Dendritic cell treated with granulocyte-macrophage colony-stimulating factor and Interleukin-4, amounts not matched to agents 40 ng/mL and 50 ng/mL, for 4 days (primary cell): Measurements from ENCODE around the gene IQSEC1.

Source experiments
- H3K27ac Mint-ChIP-seq: one replicate; pipeline ENCODE4 v1.8.0; 2022; ENCODE audit warnings: mild to moderate bottlenecking, mixed read lengths
- H3K27me3 Mint-ChIP-seq: one replicate; pipeline ENCODE4 v1.8.0; 2022; ENCODE audit warnings: mild to moderate bottlenecking, mixed read lengths
- H3K36me3 Mint-ChIP-seq: one replicate; pipeline ENCODE4 v1.8.0; 2022; ENCODE audit warnings: low read depth, mixed read lengths
- H3K4me1 Mint-ChIP-seq: one replicate; pipeline ENCODE4 v1.8.0; 2022; ENCODE audit warnings: low read depth, mixed read lengths
- H3K4me3 Mint-ChIP-seq: one replicate; pipeline ENCODE4 v1.8.0; 2022; ENCODE audit warnings: mild to moderate bottlenecking, moderate library complexity, mixed read lengths
- H3K9me3 Mint-ChIP-seq: one replicate; pipeline ENCODE4 v1.8.0; 2022; ENCODE audit warnings: mixed read lengths
- intact Hi-C: fragments of 100-400 bp; cut with micrococcal nuclease; formaldehyde crosslinking; loops from one replicate; pipeline ENCODE4 v1.15.0; 2022

Gene IQSEC1

DNA sequence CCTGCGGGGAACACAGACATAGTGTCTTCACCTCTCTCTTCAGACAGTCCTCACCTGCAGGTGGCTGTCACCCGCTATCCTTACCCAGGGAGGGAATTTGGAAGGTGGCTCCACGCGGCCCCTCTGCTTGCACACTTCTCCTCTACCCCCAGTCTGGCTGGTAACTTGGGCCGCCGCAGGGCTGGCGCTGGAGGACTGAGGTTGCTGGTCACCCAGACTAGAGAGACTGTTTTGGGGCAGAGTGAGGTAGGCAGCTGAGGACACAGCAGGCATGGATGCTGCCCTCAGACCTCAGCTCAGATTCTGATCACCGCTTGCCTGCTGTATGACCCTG is 12.6 kb upstream of the IQSEC1 start:
- H3K36me3 Mint-ChIP-seq: no peaks in the 10 kb centered on the region
- H3K4me1 Mint-ChIP-seq: peaks cover 19% of the 10 kb centered on the region
- no peaks in the 10 kb centered on the region for H3K9me3 Mint-ChIP-seq
- H3K27ac Mint-ChIP-seq: no peak overlapping the region
- intact Hi-C loops: no loop called here
- peaks cover 18% of the 10 kb centered on the region for H3K27me3 Mint-ChIP-seq
- no peak overlapping the region for H3K4me3 Mint-ChIP-seq

DNA sequence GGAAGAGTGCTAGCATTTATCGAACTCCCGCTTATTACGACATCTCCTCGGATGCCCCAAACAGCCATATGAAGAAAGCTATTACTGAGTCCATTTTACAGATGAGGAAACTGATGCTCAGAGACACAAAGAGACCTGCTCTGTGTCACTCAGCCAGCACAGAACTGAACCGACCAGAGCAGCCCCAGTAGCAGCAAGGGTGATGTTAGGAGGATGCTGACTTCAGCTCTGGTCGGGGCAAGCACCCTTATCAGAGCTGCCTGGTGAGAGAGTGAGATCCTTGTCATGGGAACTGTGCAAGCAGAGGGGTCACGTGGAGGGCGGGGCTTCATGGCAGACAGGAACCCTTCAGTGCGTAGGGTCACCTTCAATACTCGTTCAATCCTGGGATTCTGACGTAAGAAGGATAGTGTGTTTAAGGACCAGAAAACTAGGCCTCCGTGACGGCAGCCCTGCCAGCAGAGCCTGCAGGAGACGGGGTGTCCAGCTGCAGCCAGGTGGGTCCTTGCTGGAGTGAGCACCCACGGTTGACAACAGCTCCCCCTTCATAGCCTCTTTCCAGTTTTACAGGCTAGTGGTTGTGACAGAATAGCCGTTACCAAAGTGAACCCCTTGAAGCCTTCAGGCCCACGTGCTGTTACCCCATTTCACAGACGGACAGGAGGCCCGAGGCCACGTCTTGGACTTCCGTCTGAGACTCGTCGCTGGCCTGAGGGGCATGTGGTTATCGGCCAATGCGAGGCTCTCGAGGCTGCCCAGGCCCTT is 12.0 kb upstream of the IQSEC1 start:
- no peak overlapping the region for H3K27ac Mint-ChIP-seq
- no peaks in the 10 kb centered on the region for H3K9me3 Mint-ChIP-seq
- H3K36me3 Mint-ChIP-seq: no peaks in the 10 kb centered on the region
- intact Hi-C loops: no loop called here
- H3K4me1 Mint-ChIP-seq: peaks cover 19% of the 10 kb centered on the region
- H3K4me3 Mint-ChIP-seq: no peak overlapping the region
- peaks cover 19% of the 10 kb centered on the region for H3K27me3 Mint-ChIP-seq

DNA sequence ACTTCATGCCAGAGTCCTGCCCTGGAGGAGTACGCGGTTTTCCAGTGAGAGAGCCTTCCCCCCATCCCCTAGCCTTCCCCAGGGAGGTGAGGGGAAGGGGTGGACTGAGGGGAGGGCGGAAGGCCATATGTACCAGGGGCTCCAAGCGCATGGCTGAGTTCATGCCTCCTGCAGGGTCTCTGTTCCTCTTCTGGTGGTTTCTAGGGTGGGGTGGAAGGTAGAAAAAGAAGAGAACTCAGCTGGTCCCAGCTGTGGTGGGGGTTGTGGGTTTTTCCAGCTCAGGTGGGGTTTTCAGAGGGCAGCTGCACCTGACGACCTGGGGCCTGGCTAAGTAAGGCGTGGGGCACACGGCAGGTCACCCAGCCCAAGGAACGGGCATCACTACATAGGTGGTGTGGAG is 10.7 kb upstream of the IQSEC1 start:
- Mint-ChIP-seq H3K27ac (no peak overlapping the region), H3K27me3 (peaks cover 23% of the 10 kb centered on the region), H3K36me3 (no peaks in the 10 kb centered on the region), H3K4me3 (no peak overlapping the region), H3K4me1 (peaks cover 19% of the 10 kb centered on the region), H3K9me3 (no peaks in the 10 kb centered on the region)
- intact Hi-C loops: no loop called here

DNA sequence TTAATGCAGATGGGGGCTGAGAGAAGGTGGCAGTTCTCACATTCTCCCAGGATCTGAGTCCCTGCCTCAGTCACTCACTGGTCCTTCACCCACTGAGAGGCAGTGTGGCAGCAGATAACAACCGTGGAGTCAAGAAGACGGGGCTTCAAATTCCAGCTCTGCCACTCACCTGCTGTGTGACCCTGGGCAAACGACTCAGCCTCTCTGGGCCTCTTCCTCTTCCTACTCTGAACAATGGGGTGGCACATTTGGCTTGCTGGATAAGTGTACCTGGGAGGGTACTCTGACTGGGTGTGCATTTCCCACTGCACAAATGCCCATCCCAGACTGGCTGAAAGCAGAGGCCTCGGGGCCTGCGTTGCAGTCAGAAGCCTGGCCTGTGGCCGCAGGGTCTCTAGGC is 10.0 kb upstream of the IQSEC1 start:
- intact Hi-C loops: no loop called here
- no peak overlapping the region for H3K4me3 Mint-ChIP-seq
- peaks cover 14% of the 10 kb centered on the region for H3K4me1 Mint-ChIP-seq
- peaks cover 22% of the 10 kb centered on the region for H3K27me3 Mint-ChIP-seq
- H3K9me3 Mint-ChIP-seq: no peaks in the 10 kb centered on the region
- H3K36me3 Mint-ChIP-seq: no peaks in the 10 kb centered on the region
- H3K27ac Mint-ChIP-seq: no peak overlapping the region

DNA sequence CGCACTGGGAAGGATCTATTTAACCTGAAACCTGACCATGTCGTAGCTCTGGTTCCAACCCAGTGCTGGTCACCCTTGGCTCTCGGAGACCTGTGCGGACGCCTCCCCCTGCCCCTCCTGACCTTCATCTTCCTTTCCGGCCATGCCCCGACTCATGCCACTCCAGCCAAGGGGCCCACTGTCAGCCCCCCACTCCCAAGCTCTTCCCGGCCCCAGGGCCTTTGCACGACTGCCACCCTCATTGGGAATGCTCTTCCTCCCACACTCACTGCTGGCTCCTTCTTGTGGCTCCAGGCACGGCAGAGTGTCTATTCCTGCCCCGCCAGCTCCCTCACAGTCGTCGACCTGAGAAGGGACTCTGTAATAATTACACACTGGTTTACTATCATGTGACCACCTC is 9.4 kb upstream of the IQSEC1 start:
- H3K27ac Mint-ChIP-seq: no peak overlapping the region
- no peak overlapping the region for H3K4me3 Mint-ChIP-seq
- no peaks in the 10 kb centered on the region for H3K36me3 Mint-ChIP-seq
- peaks cover 8% of the 10 kb centered on the region for H3K4me1 Mint-ChIP-seq
- H3K27me3 Mint-ChIP-seq: peaks cover 23% of the 10 kb centered on the region
- intact Hi-C loops: no loop called here
- no peaks in the 10 kb centered on the region for H3K9me3 Mint-ChIP-seq

DNA sequence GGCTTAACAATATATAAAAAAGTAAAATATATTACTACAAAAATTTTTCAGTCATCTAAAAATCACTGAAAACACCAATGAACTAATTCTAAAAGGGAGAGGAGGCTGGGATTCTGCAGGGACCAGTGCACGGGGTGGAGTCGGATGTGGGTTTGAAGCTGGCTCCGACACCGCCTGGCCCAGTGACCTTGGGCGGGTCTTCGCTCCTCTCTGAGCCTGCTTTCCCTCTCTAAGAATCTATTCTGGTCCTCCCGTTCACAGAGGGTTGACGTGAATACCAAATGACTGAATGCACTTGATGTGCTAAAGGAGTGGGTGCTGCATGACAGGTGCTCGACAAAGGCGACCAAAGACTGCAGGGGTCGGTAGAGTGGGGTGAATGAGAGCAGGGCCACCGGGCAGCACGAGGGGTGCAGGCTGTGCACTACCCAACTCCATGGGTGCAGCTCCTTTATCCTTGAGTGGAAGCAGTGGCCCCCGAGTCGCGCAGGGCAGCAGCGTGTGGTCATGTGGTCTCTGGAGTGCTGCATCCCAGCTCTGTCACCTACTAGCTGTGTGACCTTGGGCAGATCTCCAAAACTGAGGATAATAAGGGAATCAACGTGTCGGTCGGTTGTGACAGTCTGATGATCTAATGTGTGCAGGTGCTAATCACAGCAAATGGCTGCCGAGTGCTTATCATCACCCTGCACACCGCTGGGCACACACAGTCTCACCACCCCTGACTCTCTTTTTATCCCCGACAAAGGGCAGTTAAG is 8.6 kb upstream of the IQSEC1 start:
- no peak overlapping the region for H3K27ac Mint-ChIP-seq
- peaks cover 5% of the 10 kb centered on the region for H3K4me1 Mint-ChIP-seq
- no peak overlapping the region for H3K4me3 Mint-ChIP-seq
- no peaks in the 10 kb centered on the region for H3K36me3 Mint-ChIP-seq
- H3K27me3 Mint-ChIP-seq: peaks cover 26% of the 10 kb centered on the region
- H3K9me3 Mint-ChIP-seq: no peaks in the 10 kb centered on the region
- intact Hi-C loops: no loop called here

DNA sequence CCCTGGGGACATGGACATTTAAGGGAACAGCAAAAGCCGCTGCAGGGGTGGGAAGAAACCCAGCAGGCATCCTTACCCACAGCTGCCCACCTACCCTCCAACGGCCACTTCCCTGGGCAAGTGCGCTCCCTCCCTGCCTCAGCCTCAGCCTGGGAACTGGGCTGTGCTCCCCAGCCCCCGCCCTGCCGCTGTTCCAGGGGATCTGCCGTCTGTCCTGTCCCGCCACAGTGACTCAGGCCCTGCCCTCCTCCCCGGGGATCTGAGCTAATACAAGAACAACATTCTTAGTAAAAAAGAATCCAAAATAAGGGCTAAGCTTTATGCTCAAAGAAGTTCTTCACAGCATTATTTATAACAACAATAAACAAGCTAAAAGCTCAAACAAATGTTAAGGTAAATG is 7.4 kb upstream of the IQSEC1 start:
- no peaks in the 10 kb centered on the region for H3K36me3 Mint-ChIP-seq
- peak overlapping the region; percentile 38 for H3K27ac Mint-ChIP-seq
- peaks cover 6% of the 10 kb centered on the region for H3K4me1 Mint-ChIP-seq
- H3K9me3 Mint-ChIP-seq: no peaks in the 10 kb centered on the region
- intact Hi-C loops: no loop called here
- peaks cover 26% of the 10 kb centered on the region for H3K27me3 Mint-ChIP-seq
- H3K4me3 Mint-ChIP-seq: no peak overlapping the region

DNA sequence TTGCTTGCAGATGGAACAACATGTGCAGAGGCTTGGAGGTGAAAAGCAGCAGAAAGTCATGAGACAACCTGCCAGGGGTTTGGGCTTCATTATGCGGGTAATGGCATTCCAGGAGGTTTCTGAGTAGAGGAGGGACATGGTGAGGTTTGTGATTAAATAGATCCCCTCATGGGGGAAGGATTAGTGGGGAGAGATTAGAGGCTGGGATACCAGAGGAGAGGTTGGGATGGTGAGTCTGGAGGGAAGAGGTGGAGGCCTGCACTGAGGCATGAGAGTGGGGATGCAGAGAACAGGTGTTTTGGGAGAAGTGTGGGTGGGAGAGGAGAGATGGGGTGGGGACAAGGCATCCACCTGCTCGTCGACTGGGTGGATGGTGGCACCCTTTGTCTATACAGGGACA is 6.8 kb upstream of the IQSEC1 start:
- Mint-ChIP-seq H3K9me3 (no peaks in the 10 kb centered on the region), H3K27ac (peak overlapping the region; percentile 38), H3K36me3 (no peaks in the 10 kb centered on the region), H3K27me3 (peaks cover 28% of the 10 kb centered on the region), H3K4me3 (no peak overlapping the region), H3K4me1 (peaks cover 12% of the 10 kb centered on the region)
- intact Hi-C loops: no loop called here

DNA sequence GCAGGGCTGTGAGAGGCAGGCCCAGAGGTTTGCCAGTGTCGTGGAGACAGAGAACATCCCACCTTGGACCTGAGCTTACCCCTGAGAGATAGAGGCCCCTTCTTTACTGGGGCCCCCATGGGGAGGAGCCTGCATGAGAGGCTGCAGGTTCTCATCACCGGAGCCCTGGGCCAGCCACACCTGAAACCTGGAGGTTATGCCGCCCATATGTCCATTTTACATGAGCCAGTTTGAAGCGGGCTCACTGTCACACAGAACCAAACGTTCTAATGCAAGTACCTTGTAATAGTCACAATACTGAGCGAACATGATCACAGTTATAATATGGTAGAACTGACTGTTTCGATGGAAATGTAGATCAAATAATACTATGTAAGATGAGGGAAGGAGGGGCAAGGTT is 6.3 kb upstream of the IQSEC1 start:
- H3K4me1 Mint-ChIP-seq: peaks cover 15% of the 10 kb centered on the region
- no peak overlapping the region for H3K27ac Mint-ChIP-seq
- intact Hi-C loops: no loop called here
- no peak overlapping the region for H3K4me3 Mint-ChIP-seq
- peaks cover 33% of the 10 kb centered on the region for H3K27me3 Mint-ChIP-seq
- H3K9me3 Mint-ChIP-seq: no peaks in the 10 kb centered on the region
- no peaks in the 10 kb centered on the region for H3K36me3 Mint-ChIP-seq

DNA sequence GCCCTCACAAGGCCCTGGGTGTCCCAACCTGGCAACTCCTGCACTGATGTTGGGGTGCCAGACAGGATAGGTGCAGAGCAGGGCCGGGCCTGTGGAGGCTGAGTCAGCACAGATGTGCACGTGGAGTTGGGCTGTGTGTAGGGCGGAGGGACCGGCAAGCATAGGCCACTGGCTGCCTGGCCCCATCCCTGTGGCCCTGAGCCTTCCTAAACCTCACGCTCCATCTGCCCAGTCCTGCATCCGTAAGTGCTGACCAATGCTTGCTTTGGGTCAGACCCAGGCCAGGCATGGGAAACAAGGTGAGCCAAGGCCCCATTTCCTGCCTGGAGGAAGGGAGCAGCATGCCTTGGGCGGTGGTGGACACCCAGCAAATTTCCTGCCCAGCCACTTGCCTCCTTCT is 5.8 kb upstream of the IQSEC1 start:
- H3K4me1 Mint-ChIP-seq: peaks cover 19% of the 10 kb centered on the region
- peaks cover 2% of the 10 kb centered on the region for H3K9me3 Mint-ChIP-seq
- intact Hi-C loops: no loop called here
- H3K36me3 Mint-ChIP-seq: no peaks in the 10 kb centered on the region
- no peak overlapping the region for H3K4me3 Mint-ChIP-seq
- no peak overlapping the region for H3K27ac Mint-ChIP-seq
- H3K27me3 Mint-ChIP-seq: peaks cover 37% of the 10 kb centered on the region

DNA sequence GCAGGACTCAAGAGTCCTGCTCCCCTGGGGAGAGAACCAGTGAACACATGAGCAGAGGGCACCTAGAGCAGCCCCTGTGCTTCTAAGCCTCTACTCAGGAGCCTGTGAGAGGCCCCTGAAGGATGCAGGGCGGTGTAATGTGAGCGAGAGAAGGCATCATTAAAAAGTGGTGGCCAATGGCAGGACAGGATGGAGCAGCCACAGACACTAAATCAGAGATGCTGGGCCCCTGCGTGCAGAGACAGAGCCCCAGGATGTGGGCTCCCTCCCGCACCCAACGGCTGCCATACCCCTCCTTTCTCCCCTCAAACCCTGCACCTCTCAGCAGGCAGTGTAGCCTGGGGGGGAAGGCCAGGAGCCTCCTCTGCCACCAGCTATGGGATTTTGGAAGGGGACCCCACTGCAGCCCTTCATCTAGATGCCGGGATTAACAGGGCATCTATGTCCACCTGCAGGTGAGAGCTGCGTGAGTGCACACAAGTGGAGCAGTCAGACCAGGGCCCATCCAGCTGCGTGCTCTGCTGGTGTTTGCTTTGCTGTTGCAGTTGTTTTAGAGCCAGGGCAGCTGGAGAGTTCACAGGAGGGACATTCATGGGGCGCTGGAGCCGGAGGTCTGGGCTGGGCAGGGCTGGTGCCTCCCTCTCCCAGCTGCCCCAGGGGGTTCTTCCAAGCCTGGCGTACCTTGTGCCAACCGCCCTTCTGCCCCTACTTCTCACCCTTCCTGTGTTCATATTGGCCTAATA is 5.1 kb upstream of the IQSEC1 start:
- Mint-ChIP-seq H3K4me3 (no peak overlapping the region), H3K27me3 (peaks cover 42% of the 10 kb centered on the region), H3K9me3 (peaks cover 8% of the 10 kb centered on the region), H3K27ac (no peak overlapping the region), H3K36me3 (no peaks in the 10 kb centered on the region), H3K4me1 (peaks cover 26% of the 10 kb centered on the region)
- intact Hi-C loops: no loop called here

DNA sequence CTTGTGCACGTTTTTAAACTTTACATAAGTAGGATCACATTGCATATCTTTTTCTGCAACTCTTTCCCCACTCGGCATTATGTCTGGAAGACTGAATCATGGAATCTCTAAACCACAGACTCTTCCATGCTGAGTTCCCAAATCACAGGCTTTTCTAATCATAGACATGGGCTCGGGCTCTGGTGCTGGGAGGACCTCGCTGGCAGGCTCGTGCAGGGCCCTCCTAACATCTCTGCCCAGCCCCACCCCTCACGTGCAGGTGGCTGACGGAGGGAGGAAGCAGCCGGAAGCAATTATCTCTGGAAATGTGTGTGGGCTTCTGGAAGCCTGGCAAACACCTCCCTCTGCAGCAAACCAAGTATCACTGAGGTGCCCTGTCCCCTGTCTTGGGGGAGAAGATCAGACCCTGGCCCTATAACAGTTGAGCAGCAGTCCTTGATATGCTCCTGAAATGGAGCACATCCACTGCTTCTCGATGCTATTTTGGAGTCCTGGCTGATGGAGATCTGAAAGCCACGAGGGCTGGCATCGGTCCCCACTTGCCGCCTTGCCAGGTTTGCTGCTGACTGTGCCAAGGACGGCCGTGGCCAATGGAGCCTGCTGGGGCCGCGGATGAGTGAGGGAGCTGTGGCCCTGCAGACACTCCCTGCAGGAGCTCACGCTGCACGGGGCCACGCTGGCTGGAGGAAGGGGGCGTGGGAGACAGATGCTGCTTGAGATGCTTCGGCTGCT is 4.4 kb upstream of the IQSEC1 start:
- no peak overlapping the region for H3K4me3 Mint-ChIP-seq
- no peak overlapping the region for H3K27ac Mint-ChIP-seq
- peaks cover 32% of the 10 kb centered on the region for H3K4me1 Mint-ChIP-seq
- intact Hi-C loops: no loop called here
- no peaks in the 10 kb centered on the region for H3K36me3 Mint-ChIP-seq
- peaks cover 47% of the 10 kb centered on the region for H3K27me3 Mint-ChIP-seq
- peaks cover 8% of the 10 kb centered on the region for H3K9me3 Mint-ChIP-seq

DNA sequence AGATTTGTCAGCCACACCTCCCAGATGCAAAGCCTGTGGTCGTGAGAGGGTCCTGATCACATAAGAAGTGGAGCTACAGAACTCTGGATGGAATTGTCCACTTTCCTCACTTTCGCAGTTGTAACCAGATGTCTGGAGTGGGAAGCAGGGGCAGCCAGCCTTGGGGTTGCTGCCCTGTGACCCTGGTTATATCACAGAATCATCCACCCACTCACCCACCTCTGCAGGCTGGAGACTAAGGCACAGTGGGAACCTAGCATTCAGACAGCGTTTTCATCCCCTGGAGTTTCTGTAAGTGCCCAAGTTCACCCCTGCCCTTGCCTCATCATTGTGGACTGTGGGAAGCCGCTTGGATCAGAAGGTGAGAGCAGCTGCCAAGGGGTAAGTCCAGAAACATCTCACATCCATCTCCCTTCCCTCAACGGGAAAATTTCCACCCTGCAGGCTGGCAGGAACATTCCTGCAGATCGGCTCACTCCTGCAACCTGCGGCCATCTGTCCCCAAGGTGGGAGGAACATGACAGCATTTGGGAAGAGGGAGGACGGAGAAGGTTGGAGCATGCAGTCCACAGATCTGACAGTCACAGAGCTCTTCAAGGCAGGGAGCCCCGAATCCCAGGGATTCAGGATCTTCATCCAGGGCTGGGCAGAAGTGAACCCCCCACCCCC is 2.9 kb upstream of the IQSEC1 start:
- no peaks in the 10 kb centered on the region for H3K36me3 Mint-ChIP-seq
- no peak overlapping the region for H3K27ac Mint-ChIP-seq
- H3K27me3 Mint-ChIP-seq: peaks cover 62% of the 10 kb centered on the region
- no peak overlapping the region for H3K4me3 Mint-ChIP-seq
- peaks cover 8% of the 10 kb centered on the region for H3K9me3 Mint-ChIP-seq
- peaks cover 32% of the 10 kb centered on the region for H3K4me1 Mint-ChIP-seq
- intact Hi-C loops: no loop called here
